Mammary epithelial cell (primary cell): ENCODE measurements around the gene TOM1L2.

Experiments
- CTCF ChIP-seq, 2 donors: IDR thresholded peaks in 1 of 2; conservative IDR thresholded peaks in 1 of 2; 2 replicates each; pipeline ENCODE4 v1.5.1; 2011 to 2012; ENCODE audit warnings: inconsistent platforms in 2 of 2, low read length in 2 of 2, mild to moderate bottlenecking in 2 of 2, control low read depth in 1 of 2, low read depth in 1 of 2; ENCODE audit not compliant: insufficient read depth in 1 of 2; ENCODE audit errors: extremely low read depth in 1 of 2
- EZH2 ChIP-seq: IDR thresholded peaks from 2 replicates; pipeline ENCODE4 v1.6.1; 2012; ENCODE audit warnings: low read length, inconsistent platforms, borderline replicate concordance

GRCh38 chr17:17933775-17934174 is 38.4 kb downstream of the TOM1L2 start:
- no peak for TF ChIP-seq CTCF (conservative IDR thresholded peaks at IDR 0.05 in 1 of 2, IDR thresholded peaks at IDR 0.05 in 1 of 2; ENCODE audit: extremely low read depth in 1 of 2, insufficient read depth in 1 of 2, low read depth in 1 of 2, low read length in 2 of 2)
- TF ChIP-seq EZH2, result no peak
